Loucy (cell line): ENCODE results near the gene CHI3L1.

Source experiments
- H2AFZ ChIP-seq: fragments of 200-600 bp; sonication (generic); 2 replicates; pipeline ENCODE4 v1.6.0; 2016; ENCODE audit warnings: antibody characterized with exemption, mild to moderate bottlenecking, low read length, moderate library complexity
- H3F3A ChIP-seq: fragments of 200-600 bp; 2 replicates; pipeline ENCODE4 v1.6.0; 2016; ENCODE audit warnings: antibody characterized with exemption, low read depth, mild to moderate bottlenecking
- H3K27me3 ChIP-seq: fragments of 200-600 bp; sonication (generic); 2 replicates; pipeline ENCODE4 v1.6.1; 2014; ENCODE audit warnings: low read length, mild to moderate bottlenecking; ENCODE audit not compliant: insufficient read depth, poor library complexity, severe bottlenecking
- H3K36me3 ChIP-seq: fragments of 200-600 bp; sonication (generic); 2 replicates; pipeline ENCODE4 v1.6.1; 2016; ENCODE audit warnings: low read length; ENCODE audit not compliant: insufficient read depth
- H3K4me1 ChIP-seq: fragments of 200-600 bp; sonication (generic); 2 replicates; pipeline ENCODE4 v1.5.1; 2014; ENCODE audit warnings: low read length, mild to moderate bottlenecking; ENCODE audit not compliant: insufficient read depth, poor library complexity, severe bottlenecking
- H3K4me2 ChIP-seq: fragments of 200-600 bp; sonication (generic); 2 replicates; pipeline ENCODE4 v1.6.0; 2014; ENCODE audit warnings: antibody characterized with exemption, low read length, low read depth, mild to moderate bottlenecking; ENCODE audit not compliant: poor library complexity, severe bottlenecking
- H3K4me3 ChIP-seq: fragments of 200-600 bp; sonication (generic); 2 replicates; pipeline ENCODE4 v1.5.1; 2014; ENCODE audit warnings: low read length, mild to moderate bottlenecking, mixed read lengths; ENCODE audit not compliant: poor library complexity, severe bottlenecking
- H3K79me2 ChIP-seq: fragments of 200-600 bp; sonication (generic); 2 replicates; pipeline ENCODE4 v1.6.1; 2014; ENCODE audit warnings: low read length; ENCODE audit not compliant: insufficient read depth
- H3K9ac ChIP-seq: fragments of 200-600 bp; sonication (generic); 2 replicates; pipeline ENCODE4 v1.6.0; 2014; ENCODE audit warnings: mild to moderate bottlenecking, low read depth, low read length, moderate library complexity; ENCODE audit not compliant: poor library complexity, severe bottlenecking
- H3K9me2 ChIP-seq: fragments of 200-600 bp; sonication (generic); replicated peaks from 2 replicates; pipeline ENCODE4 v1.6.1; 2016; ENCODE audit warnings: low read depth, low read length, mixed read lengths
- H3K9me3 ChIP-seq: fragments of 200-600 bp; sonication (generic); 2 replicates; pipeline ENCODE4 v1.6.1; 2014; ENCODE audit warnings: mild to moderate bottlenecking, antibody characterized with exemption, low read length, low read depth; ENCODE audit not compliant: insufficient read depth
- H4K20me1 ChIP-seq: fragments of 200-600 bp; sonication (generic); 2 replicates; pipeline ENCODE4 v1.6.0; 2014; ENCODE audit warnings: antibody characterized with exemption, low read length, mild to moderate bottlenecking; ENCODE audit not compliant: insufficient read depth, poor library complexity, severe bottlenecking
- CTCF ChIP-seq: fragments of 200-600 bp; sonication (generic); conservative IDR thresholded peaks from 2 replicates; pipeline ENCODE4 v1.5.1; 2014; ENCODE audit warnings: mild to moderate bottlenecking, antibody characterized with exemption, low read length
- EZH2phosphoT487 ChIP-seq: fragments of 200-600 bp; IDR thresholded peaks from 2 replicates; pipeline ENCODE4 v1.6.1; 2018; ENCODE audit warnings: antibody characterized with exemption, mild to moderate bottlenecking, moderate library complexity, borderline replicate concordance

The CHI3L1 gene

DNA sequence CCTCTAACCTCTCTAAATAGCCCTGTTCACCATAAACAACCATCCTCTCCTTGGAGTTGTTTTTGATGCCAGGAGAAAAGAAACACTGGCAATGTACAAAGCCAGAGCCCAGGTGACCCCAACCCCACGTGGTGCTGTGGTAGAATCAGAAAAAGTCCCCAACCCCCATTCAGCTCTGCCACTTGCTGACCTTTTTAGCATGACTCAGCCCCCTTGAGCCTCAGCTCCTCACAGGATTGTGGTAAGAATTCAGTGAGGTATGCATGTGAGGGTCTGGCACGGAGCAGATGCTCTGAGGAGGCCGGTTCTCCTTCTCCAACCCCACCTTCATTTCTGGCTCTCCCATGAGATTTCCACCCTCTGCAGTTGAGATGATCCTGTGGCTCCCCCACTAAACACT lies 11.1 kb upstream of the CHI3L1 start:
- H3K4me2 ChIP-seq, result no peak overlapping the region

DNA sequence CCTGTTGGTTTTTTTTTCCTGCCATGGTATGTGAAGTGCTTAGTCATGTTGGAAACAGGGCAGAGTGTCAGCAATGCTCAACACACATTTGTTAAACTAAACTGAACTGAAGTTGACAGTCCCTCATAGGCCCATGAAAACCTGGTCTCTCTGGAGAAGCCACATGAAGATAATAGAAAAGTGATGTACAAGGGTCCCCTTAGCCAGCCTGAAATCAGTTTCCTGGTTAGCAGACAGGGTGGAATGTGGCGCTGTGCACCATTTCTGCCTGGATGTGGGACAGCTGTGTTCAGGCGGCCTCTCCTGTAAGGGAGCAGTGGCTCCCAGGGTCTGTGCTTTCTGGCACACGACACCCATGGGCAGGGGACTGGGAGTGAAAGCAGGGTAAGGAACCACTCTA lies 9.9 kb upstream of the CHI3L1 start:
- Histone ChIP-seq H4K20me1 (no peaks in the 10 kb centered on the region), H3K4me2 (no peak overlapping the region), H3F3A (no peaks in the 10 kb centered on the region), H3K36me3 (no peaks in the 10 kb centered on the region), H2AFZ (no peak overlapping the region), H3K9me2 (no peaks in the 10 kb centered on the region), H3K9ac (no peak overlapping the region), H3K4me3 (no peak overlapping the region), H3K79me2 (no peaks in the 10 kb centered on the region), H3K9me3 (no peaks in the 10 kb centered on the region), H3K27me3 (no peaks in the 10 kb centered on the region), H3K4me1 (peaks cover 3% of the 10 kb centered on the region)
- TF ChIP-seq CTCF (no peak), EZH2phosphoT487 (no peak)

More for the DNA sequence above, 11.1 kb upstream of the CHI3L1 start:
- no peak for TF ChIP-seq EZH2phosphoT487
- no peak for TF ChIP-seq CTCF
- Histone ChIP-seq H3K4me3 (no peak overlapping the region), H3K4me1 (peaks cover 3% of the 10 kb centered on the region), H3F3A (no peaks in the 10 kb centered on the region), H3K27me3 (no peaks in the 10 kb centered on the region), H3K9me3 (no peaks in the 10 kb centered on the region), H3K9me2 (no peaks in the 10 kb centered on the region), H2AFZ (no peak overlapping the region), H4K20me1 (no peaks in the 10 kb centered on the region), H3K9ac (no peak overlapping the region), H3K79me2 (no peaks in the 10 kb centered on the region), H3K36me3 (no peaks in the 10 kb centered on the region)

DNA sequence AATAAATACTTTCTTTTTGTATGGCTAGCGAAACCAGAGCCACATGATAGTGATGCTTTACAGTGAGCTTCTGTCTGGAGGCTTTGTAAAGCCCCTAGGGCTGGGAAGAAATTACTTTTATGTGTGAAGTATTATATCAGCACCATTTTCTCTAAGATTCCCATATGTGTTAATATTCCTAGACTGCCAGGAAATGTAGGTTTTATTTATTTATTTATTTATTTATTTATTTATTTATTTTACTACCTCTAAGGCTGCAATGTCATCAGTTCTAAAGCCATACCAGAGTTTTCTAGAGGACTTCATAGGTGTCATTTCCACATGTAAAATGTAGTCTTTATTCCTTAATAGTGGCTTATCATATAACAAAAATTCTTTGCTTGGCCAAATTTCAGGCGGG lies 4.4 kb upstream of the CHI3L1 start:
- Histone ChIP-seq H3K9ac (no peak overlapping the region), H3K27me3 (no peaks in the 10 kb centered on the region), H3K9me3 (no peaks in the 10 kb centered on the region), H3K9me2 (no peaks in the 10 kb centered on the region), H2AFZ (no peak overlapping the region), H4K20me1 (no peaks in the 10 kb centered on the region), H3F3A (no peaks in the 10 kb centered on the region), H3K4me3 (no peak overlapping the region), H3K4me2 (no peak overlapping the region), H3K79me2 (no peaks in the 10 kb centered on the region), H3K36me3 (no peaks in the 10 kb centered on the region), H3K4me1 (no peaks in the 10 kb centered on the region)
- TF ChIP-seq EZH2phosphoT487 (no peak), CTCF (no peak)
